Measurements from ENCODE around the gene ANO3.

Gene ANO3

GRCh38 chr11:26319906-26320305 lies 12.0 kb upstream of the ANO3 start:
- no peak for DNase-seq (ENCODE audit: low read depth)
- no peak for TF ChIP-seq CTCF (IDR thresholded peaks at IDR 0.05; ENCODE audit: control insufficient read depth, extremely low read depth, insufficient read depth)

GRCh38 chr11:26321516-26321915 lies 10.4 kb upstream of the ANO3 start:
- peak; percentile 77 for DNase-seq (ENCODE audit: low read depth)
- H3K4me3 ChIP-seq (ENCODE audit: low read depth, low read length) = no peak overlapping the region
- no peak for TF ChIP-seq CTCF (IDR thresholded peaks at IDR 0.05; ENCODE audit: control insufficient read depth, extremely low read depth, insufficient read depth)

More at GRCh38 chr11:26319906-26320305, 12.0 kb upstream of the ANO3 start:
- no peak overlapping the region for H3K4me3 ChIP-seq (ENCODE audit: low read depth, low read length)

DNA sequence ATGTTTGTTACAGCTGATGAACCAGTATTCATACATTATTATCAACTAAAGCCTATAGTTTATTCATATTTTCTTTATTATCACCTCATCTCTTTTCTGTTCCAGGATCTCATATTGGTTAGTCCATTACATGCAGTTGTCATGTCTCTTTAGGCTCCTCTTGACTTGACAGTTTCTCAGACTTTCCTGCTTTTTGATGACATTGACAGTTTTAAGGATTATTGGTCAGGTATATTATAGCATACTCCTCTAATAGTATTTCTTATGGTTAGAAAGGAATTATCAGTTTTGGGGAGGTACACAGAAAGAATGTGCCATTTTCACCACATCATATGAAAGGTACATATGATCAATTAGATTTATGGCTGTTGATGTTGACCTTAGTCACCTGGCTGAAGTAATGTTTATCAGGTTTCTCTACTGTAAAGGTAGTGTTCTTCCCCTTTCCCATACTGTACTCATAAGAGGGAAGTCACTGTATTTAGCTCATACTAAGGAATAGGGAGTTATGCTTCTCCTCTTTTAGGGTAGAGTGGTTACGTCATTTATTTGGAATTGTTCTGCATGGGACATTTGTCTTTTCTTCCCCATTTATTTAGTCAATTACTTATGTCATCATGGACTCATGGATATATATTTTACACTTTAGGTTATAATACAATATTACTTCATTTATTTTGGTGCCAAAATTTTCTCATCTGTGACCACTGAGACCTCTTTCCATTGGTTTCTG lies 9.4 kb upstream of the ANO3 start:
- TF ChIP-seq CTCF (IDR thresholded peaks at IDR 0.05; ENCODE audit: control insufficient read depth, extremely low read depth, insufficient read depth) = no peak
- no peak overlapping the region for H3K4me3 ChIP-seq (ENCODE audit: low read depth, low read length)
- DNase-seq (ENCODE audit: low read depth) = no peak

- TF ChIP-seq CTCF (IDR thresholded peaks at IDR 0.05; ENCODE audit: control insufficient read depth, extremely low read depth, insufficient read depth) = no peak
- no peak for DNase-seq (ENCODE audit: low read depth)
These were observed 8.1 kb upstream of the ANO3 start for GRCh38 chr11:26323837-26324236.

DNA sequence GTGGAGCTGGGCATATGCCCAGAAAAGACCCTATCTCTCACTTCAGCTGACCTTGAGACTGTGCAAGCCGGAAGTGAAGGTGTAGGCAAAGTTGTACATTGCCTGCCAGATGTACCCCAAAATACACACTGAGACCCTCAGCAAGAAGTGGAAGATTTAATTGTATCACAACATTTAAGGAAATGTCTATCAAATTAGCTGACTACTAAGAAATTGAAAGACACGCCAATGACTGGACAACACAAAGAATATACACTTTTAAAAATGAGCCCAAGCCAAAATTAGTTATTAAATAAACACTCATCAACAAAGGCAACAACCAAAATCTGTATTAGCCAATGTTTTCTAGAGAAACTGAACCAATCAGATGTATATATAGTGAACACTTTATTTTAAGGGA lies 7.7 kb upstream of the ANO3 start:
- H3K4me3 ChIP-seq (ENCODE audit: low read depth, low read length) = no peak overlapping the region
- no peak for TF ChIP-seq CTCF (IDR thresholded peaks at IDR 0.05; ENCODE audit: control insufficient read depth, extremely low read depth, insufficient read depth)
- no peak for DNase-seq (ENCODE audit: low read depth)

More at GRCh38 chr11:26323837-26324236, 8.1 kb upstream of the ANO3 start:
- H3K4me3 ChIP-seq (ENCODE audit: low read depth, low read length) = no peak overlapping the region

DNA sequence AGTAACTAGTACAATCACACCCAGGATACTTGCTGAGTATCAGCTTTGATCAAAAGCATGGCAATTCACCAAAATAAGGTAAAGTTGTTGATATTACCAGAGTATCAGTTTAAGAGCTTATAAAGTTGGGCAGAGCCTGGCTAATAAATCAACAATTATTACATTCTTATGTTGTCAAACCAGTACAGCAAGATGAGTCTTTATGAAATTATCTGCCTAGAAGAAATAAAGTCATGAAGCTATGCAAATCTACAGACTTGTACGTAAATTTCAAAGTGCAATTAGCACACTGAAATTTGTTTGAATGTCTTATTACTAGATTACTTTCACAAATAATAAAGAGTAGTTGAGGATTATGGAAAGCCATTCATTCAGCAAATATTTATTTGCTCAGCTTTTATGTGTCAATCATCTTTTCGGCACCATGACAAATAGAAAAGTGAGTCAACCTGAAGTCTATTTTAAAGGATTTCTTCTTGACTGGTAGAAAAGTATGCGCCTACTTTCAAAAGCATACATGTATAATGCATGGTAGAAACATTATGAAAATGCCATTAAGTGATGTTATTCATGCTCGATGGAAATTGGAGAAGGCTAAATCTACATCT lies 5.0 kb upstream of the ANO3 start:
- peak; percentile 78 for DNase-seq (ENCODE audit: low read depth)
- no peak for TF ChIP-seq CTCF (IDR thresholded peaks at IDR 0.05; ENCODE audit: control insufficient read depth, extremely low read depth, insufficient read depth)
- no peak overlapping the region for H3K4me3 ChIP-seq (ENCODE audit: low read depth, low read length)
